Caco-2 (cell line): ENCODE data around the gene AFP. TPM values are rescaled to one million over a fixed set of nuclear protein-coding genes. Genes with fewer than 3 reads are reported as not detected.

Source experiments
- BruUV-seq: library from RNA; stranded (reverse); fragments of 400-500 nt; replicated peaks from 2 replicates; lab custom pipeline; 2021; lab: Mats Ljungman, UMichigan
- CTCF ChIA-PET: fragments of 300-600 bp; sonication (Branson Sonifier 250); formaldehyde crosslinking; loops from one replicate; lab custom pipeline; 2022; ENCODE audit warnings: antibody characterized with exemption; lab: Charles Lee
- POLR2A ChIA-PET: fragments of 300-600 bp; sonication (Branson Sonifier 250); formaldehyde crosslinking; loops from one replicate; lab custom pipeline; 2022; ENCODE audit warnings: antibody characterized with exemption; lab: Charles Lee
- DNase-seq, 2 experiments: peaks; one replicate each; pipeline versions ENCODE4 v3.0.0 to v3.0.0-alpha.2; 2020 to 2022
- H3K27me3 ChIP-seq: replicated peaks from 2 replicates; pipeline ENCODE4 v1.6.0; 2011; ENCODE audit warnings: low read length; ENCODE audit not compliant: control insufficient read depth, insufficient read depth
- H3K36me3 ChIP-seq: 2 replicates; pipeline ENCODE4 v1.5.1; 2011; ENCODE audit warnings: low read length; ENCODE audit not compliant: control insufficient read depth, insufficient read depth
- H3K4me1 ChIP-seq: fragments of 250-450 bp; sonication (Bioruptor Pico); 2 replicates; pipeline ENCODE4 v1.5.1; 2020; ENCODE audit warnings: mild to moderate bottlenecking
- H3K4me3 ChIP-seq: 2 replicates; pipeline ENCODE4 v1.5.1; 2011; ENCODE audit warnings: low read depth, mild to moderate bottlenecking, control low read depth, low read length
- H3K9me3 ChIP-seq: fragments of 250-450 bp; sonication (Bioruptor Pico); 2 replicates; pipeline ENCODE4 v1.5.1; 2020; ENCODE audit warnings: mild to moderate bottlenecking, moderate library complexity
- H3K27ac Mint-ChIP-seq: one replicate; pipeline ENCODE4 v1.8.0; 2022; ENCODE audit warnings: mixed read lengths; ENCODE audit not compliant: unreplicated experiment
- H3K27me3 Mint-ChIP-seq: one replicate; pipeline ENCODE4 v1.8.0; 2022; ENCODE audit warnings: mixed read lengths; ENCODE audit not compliant: insufficient read depth, unreplicated experiment
- H3K36me3 Mint-ChIP-seq: one replicate; pipeline ENCODE4 v1.8.0; 2022; ENCODE audit warnings: mild to moderate bottlenecking, mixed read lengths; ENCODE audit not compliant: insufficient read depth, unreplicated experiment
- H3K4me1 Mint-ChIP-seq: one replicate; pipeline ENCODE4 v1.8.0; 2022; ENCODE audit warnings: low read depth, mixed read lengths; ENCODE audit not compliant: unreplicated experiment
- H3K4me3 Mint-ChIP-seq: one replicate; pipeline ENCODE4 v1.8.0; 2022; ENCODE audit warnings: mild to moderate bottlenecking, moderate library complexity, mixed read lengths; ENCODE audit not compliant: unreplicated experiment
- H3K9me3 Mint-ChIP-seq: one replicate; pipeline ENCODE4 v1.8.0; 2022; ENCODE audit warnings: mixed read lengths; ENCODE audit not compliant: unreplicated experiment
- CTCF ChIP-seq, 2 experiments: fragments of 200-600 bp in 1 of 2; IDR thresholded peaks; 1 replicate in 1 of 2; 2 replicates in 1 of 2; pipeline versions ENCODE4 v1.5.1 to v1.8.0; 2011 to 2022; ENCODE audit warnings: antibody characterized with exemption in 1 of 2, control low read depth in 1 of 2, inconsistent platforms in 1 of 2, low read depth in 1 of 2, low read length in 1 of 2, mild to moderate bottlenecking in 1 of 2, moderate library complexity in 1 of 2; ENCODE audit not compliant: insufficient read depth in 1 of 2, severe bottlenecking in 1 of 2, unreplicated experiment in 1 of 2
- intact Hi-C: fragments of 100-400 bp; cut with micrococcal nuclease; formaldehyde crosslinking; loops from one replicate; pipeline ENCODE4 v1.10.0; 2022; ENCODE audit not compliant: unreplicated experiment
- total RNA-seq: library from RNA; stranded (reverse); gene quantifications from 2 replicates; pipeline ENCODE4 v1.2.3, GENCODE V29; 2022

The AFP gene
- total RNA-seq, 1 experiment from 2014 or later, result 158 TPM

GRCh38 chr4:73452953-73453700 lies 17.1 kb downstream of the AFP start:
- Mint-ChIP-seq H3K4me1 (peaks cover 23% of the 10 kb centered on the region), H3K36me3 (no peaks in the 10 kb centered on the region), H3K4me3 (peak overlapping the region; percentile 48), H3K27me3 (no peaks in the 10 kb centered on the region), H3K27ac (peak overlapping the region; percentile 19), H3K9me3 (peaks cover 18% of the 10 kb centered on the region)
- Histone ChIP-seq H3K27me3 (no peaks in the 10 kb centered on the region), H3K9me3 (no peaks in the 10 kb centered on the region), H3K4me1 (peaks cover 44% of the 10 kb centered on the region), H3K4me3 (no peak overlapping the region), H3K36me3 (no peaks in the 10 kb centered on the region; the same call in 1 of the 2 replicates)
- intact Hi-C loops, result loop anchor here (1.0 kb wide), 2 partner anchors 21 to 120 kb away; no protein-coding TSS in a partner anchor
- ChIA-PET POLR2A (no interaction called here), CTCF (interaction anchor here (1.3 kb wide), 1 partner anchor 112 kb away, joined by 3 read pairs; no protein-coding TSS in a partner anchor)
- BruUV-seq, result no TSS peak
- no peak for TF ChIP-seq CTCF (IDR thresholded peaks at IDR 0.05; ENCODE audit: insufficient read depth in 1 of 2, low read depth in 1 of 2, low read length in 1 of 2, severe bottlenecking in 1 of 2, unreplicated experiment in 1 of 2)
- DNase-seq, result peak; percentile 70 to 90

GRCh38 chr4:73453701-73454005 lies 17.6 kb downstream of the AFP start:
- CTCF ChIA-PET, result interaction anchor here (1.3 kb wide), 1 partner anchor 113 kb away, joined by 3 read pairs; no protein-coding TSS in a partner anchor
- no TSS peak for BruUV-seq
- no peaks in the 10 kb centered on the region; the same call in 1 of the 2 replicates for H3K36me3 ChIP-seq
- Mint-ChIP-seq H3K4me1 (peaks cover 23% of the 10 kb centered on the region), H3K9me3 (peaks cover 23% of the 10 kb centered on the region), H3K27me3 (no peaks in the 10 kb centered on the region), H3K27ac (peak overlapping the region; percentile 19), H3K4me3 (peak overlapping the region; percentile 48), H3K36me3 (no peaks in the 10 kb centered on the region)
- intact Hi-C loops, result loop anchor here (1.0 kb wide), 2 partner anchors 21 to 120 kb away; no protein-coding TSS in a partner anchor
- no peak for TF ChIP-seq CTCF (IDR thresholded peaks at IDR 0.05; ENCODE audit: insufficient read depth in 1 of 2, low read depth in 1 of 2, low read length in 1 of 2, severe bottlenecking in 1 of 2, unreplicated experiment in 1 of 2)
- no peaks in the 10 kb centered on the region for H3K9me3 ChIP-seq
- H3K27me3 ChIP-seq, result no peaks in the 10 kb centered on the region
- POLR2A ChIA-PET, result no interaction called here
- H3K4me1 ChIP-seq, result peaks cover 44% of the 10 kb centered on the region
- DNase-seq, result no peak
- no peak overlapping the region for H3K4me3 ChIP-seq

GRCh38 chr4:73454920-73455319 lies 18.9 kb downstream of the AFP start:
- no peak for TF ChIP-seq CTCF (IDR thresholded peaks at IDR 0.05; ENCODE audit: insufficient read depth in 1 of 2, low read depth in 1 of 2, low read length in 1 of 2, severe bottlenecking in 1 of 2, unreplicated experiment in 1 of 2)
- POLR2A ChIA-PET, result no interaction called here
- Histone ChIP-seq H3K27me3 (no peaks in the 10 kb centered on the region), H3K4me3 (no peak overlapping the region), H3K9me3 (no peaks in the 10 kb centered on the region), H3K4me1 (peaks cover 38% of the 10 kb centered on the region), H3K36me3 (no peaks in the 10 kb centered on the region; the same call in 1 of the 2 replicates)
- Mint-ChIP-seq H3K27me3 (no peaks in the 10 kb centered on the region), H3K27ac (no peak overlapping the region), H3K4me1 (peaks cover 23% of the 10 kb centered on the region), H3K36me3 (no peaks in the 10 kb centered on the region), H3K4me3 (no peak overlapping the region), H3K9me3 (peaks cover 26% of the 10 kb centered on the region)
- BruUV-seq, result no TSS peak
- no peak for DNase-seq
- CTCF ChIA-PET, result no interaction called here
- intact Hi-C loops, result no loop called here
